GM19351 (cell line): ENCODE results near the gene SYNGR3.
A peak's percentile ranks its signal among the peaks of the same experiment; 100 is the strongest.
"Not testable (repeated sequence)": the region's sequence is repeated elsewhere in the genome, so short reads cannot be mapped to it uniquely, and the experiment has no call there.

Experiments
- ATAC-seq: cut with Tn5 transposase; IDR thresholded peaks from one replicate; pipeline ENCODE4 v1.9.1; 2021; ENCODE audit warnings: mild to moderate bottlenecking, moderate library complexity; ENCODE audit not compliant: unreplicated experiment

SYNGR3 gene

DNA sequence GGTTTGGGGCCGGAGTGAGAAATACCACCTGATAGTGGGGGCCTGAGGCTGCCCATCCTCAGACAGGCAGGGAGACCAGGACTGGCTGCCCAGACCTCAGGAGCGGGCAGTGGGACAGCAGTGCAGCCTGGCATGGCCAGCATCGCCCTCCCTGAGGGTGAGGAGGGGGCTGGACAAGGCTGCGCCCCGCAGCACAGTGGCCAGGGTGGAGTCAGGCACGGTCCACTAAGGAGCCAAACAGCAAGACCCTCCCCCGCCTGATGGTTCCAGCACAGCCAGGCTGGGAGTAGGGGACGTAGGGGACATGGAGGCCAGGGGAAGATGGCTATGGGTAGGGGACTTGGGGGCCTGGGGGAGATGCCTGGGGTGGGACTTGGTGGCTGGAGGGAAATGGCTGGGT is 16.5 kb downstream of the SYNGR3 start:
- ATAC-seq = no peak

- ATAC-seq = no peak
Measured at GRCh38 chr16:2007081-2007836, 17.5 kb downstream of the SYNGR3 start.

DNA sequence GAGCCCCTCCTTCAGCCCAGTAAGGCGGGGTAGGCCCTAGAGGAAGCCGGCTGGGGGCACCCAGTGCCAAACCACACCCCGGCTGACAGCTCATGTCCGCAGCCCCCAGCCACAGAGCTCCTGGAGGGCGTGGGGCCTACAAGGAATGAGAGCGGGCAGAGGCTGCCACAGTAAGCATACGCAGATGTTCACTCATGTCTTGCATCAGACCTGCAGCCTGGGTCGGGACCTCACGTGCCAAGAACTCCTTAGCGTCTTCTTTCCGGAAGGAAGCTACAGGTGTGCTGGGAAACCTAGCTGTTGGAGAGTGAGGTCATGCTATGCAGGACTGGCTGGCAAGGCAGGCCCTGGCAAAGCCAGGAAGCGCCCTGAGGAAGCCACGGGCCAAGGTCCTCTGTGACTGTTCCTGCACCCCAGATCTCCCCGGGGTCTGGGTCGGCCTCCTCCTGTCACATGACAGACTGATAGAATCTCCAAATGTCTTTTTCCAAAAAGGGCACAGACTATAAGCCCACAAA is 18.3 kb downstream of the SYNGR3 start:
- no peak for ATAC-seq

- no peak for ATAC-seq
Measured at GRCh38 chr16:2008631-2009163, 18.9 kb downstream of the SYNGR3 start.

GRCh38 chr16:2009164-2009711 is 19.5 kb downstream of the SYNGR3 start:
- ATAC-seq = peak; percentile 35

DNA sequence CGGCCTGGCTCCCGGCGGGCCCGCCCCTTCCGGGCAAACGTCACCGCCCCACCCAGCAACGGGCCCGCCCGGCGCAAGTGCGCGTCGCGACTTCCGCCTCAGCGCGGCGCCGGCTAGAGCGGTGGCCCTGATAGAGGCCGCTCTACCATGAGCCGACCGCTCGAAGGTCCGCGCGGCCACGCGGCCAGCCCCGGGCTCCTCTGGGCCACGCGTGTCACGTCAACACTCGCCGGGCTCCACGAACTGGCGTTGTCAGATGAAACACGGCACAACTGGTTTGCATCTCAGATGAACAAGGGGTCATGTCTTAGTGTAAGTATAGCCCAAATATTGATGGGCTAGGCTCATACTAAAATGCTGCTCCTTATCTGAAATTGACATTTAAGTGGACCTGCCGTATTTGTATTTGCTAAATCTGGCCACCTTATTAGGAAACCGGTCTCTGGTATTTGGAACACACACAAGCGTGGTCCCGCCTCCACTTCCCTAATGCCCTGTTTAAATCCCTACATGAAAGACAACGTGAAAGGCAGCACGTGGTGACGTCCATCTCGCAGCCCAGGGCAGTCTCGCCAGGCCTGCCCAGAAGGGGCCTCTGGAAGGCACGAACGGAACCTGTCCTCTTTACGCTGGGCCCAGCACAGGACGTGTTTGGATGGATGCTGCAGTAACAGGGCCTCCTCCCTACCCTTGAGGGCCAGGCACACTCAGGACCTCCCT is 20.2 kb downstream of the SYNGR3 start, which contains the start of gene ZNF598:
Gene ZNF598, minus strand, starts transcription at position 31 of the 720 bp plus-strand sequence.
- ATAC-seq = peak; percentile 89

- ATAC-seq = not testable (repeated sequence)
Measured at GRCh38 chr16:2011726-2012125, 22.0 kb downstream of the SYNGR3 start.

GRCh38 chr16:2013527-2013926 is 23.8 kb downstream of the SYNGR3 start:
- no peak for ATAC-seq

GRCh38 chr16:2015117-2015946 is 25.6 kb downstream of the SYNGR3 start:
- ATAC-seq = no peak

DNA sequence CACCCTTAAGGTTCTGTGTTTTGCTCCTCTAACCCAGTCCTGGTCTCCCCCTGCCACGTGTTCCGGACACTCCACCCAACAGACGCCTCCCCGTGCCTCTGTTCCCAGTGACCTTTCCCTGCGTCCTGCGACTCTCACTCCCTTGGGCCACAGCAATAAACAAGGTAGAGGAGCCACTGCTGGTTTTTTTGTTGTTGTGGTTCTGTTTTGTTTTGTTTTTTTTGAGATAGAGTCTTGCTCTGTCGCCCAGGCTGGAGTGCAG is 26.1 kb downstream of the SYNGR3 start:
- no peak for ATAC-seq

GRCh38 chr16:2016407-2016922 is 26.7 kb downstream of the SYNGR3 start:
- ATAC-seq = no peak

DNA sequence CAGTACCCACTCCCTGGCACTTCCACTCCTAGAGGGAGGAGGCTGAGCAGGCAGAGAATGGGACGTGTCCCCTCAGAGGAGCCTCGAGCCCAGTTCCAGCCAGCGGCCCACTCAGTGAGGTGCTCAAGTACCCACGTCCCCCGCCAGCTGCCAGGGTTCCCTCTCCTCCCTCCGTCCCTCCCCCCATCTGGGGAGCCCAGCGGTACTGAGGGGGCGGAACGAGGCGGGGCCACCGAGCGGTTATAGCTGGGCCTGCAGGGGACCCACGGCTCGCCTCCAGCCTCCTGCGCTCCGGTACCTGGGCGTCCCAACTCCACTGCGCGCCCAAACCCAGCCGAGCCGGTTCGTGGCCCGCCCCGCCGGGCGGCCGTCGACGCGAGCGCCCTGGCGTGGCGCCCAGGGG is 29.7 kb downstream of the SYNGR3 start, which contains the start of gene NPW:
Gene NPW, plus strand, starts transcription at position 268 of the 403 bp plus-strand sequence.
- no peak for ATAC-seq

DNA sequence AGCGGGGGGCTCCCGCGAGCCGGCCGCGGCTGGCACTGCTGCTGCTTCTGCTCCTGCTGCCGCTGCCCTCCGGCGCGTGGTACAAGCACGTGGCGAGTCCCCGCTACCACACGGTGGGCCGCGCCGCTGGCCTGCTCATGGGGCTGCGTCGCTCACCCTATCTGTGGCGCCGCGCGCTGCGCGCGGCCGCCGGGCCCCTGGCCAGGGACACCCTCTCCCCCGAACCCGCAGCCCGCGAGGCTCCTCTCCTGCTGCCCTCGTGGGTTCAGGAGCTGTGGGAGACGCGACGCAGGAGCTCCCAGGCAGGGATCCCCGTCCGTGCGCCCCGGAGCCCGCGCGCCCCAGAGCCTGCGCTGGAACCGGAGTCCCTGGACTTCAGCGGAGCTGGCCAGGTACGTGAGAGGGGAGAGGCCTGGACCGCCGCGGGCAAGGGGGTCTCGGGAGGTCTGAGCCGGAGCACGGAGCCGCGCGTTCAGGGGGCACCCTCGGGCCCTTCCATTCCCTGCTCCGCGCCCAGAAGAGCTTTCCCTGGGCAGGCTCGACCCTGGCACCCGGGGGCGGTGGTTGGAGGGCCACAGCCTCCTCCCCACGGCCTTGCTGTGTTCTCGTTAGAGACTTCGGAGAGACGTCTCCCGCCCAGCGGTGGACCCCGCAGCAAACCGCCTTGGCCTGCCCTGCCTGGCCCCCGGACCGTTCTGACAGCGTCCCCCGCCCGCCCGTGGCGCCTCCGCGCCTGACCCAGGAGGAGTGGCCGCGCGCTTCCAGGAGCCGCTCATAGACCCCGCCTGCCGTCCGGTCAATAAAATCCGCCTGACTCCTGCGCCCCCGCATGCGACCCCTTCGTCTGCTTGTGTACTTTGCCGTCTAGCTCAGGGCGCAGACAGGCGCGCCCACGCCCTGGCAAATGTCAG is 30.4 kb downstream of the SYNGR3 start:
- no peak for ATAC-seq

DNA sequence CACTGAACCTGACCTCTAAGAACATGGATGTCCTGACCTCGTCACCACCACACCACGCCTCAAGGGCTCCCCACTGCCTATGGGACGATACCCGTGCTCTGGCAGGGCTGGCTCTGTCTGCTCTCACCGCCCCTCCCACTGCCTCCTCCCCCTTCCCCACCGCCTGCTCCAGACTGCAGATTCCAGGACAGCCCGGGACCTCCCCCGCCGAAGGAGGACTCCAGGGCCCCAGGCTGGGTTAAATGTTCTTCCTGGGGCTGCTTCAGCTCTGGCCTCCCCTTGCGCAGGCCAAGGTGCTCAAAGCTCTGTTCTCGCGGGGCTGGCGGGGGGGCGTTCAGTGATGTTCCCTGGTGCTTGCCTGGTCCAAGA is 32.9 kb downstream of the SYNGR3 start:
- ATAC-seq = peak; percentile 22

GRCh38 chr16:2023092-2024031 is 33.6 kb downstream of the SYNGR3 start:
- ATAC-seq = peak; percentile 61

- no peak for ATAC-seq
Measured at GRCh38 chr16:2024032-2024420, 34.3 kb downstream of the SYNGR3 start.

GRCh38 chr16:2025251-2025650 is 35.5 kb downstream of the SYNGR3 start:
- ATAC-seq = no peak

- no peak for ATAC-seq
Measured at GRCh38 chr16:2025878-2026460, 36.2 kb downstream of the SYNGR3 start.
